ENCODE results near the gene PKD2.

DNA sequence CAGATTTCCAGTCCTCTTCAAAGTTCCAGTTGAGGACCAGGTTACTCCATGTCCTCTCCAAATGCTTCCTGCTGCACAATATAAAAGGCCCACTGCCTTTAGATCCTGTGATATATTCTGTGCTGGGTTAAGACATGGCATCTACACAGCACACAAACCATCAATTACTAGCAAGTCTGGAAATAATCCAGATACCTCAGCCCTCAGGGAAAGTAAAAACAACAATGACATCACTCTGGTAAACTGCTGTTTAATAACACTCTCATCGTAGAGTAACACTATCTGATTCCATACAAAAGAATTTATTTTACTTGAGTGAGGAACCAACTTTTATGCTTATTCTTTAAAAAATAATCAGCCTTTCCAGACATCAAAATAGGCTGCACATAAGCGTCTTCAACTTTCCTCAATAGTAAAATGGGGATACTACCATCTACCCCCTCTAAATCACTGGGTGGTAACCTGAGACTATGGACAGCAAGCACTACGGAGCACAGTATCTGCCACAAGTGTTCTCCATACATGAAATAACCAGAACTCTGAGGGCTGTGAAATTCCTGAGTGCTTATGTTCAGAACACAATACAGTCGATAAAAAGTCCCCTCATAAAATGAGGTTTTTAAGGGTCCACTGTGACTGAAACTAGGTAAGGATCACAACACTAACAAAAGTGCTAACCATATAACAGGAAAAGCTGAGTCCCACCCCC lies 97.6 kb downstream of the PKD2 start:
- TF ChIP-seq, protein P1, sequence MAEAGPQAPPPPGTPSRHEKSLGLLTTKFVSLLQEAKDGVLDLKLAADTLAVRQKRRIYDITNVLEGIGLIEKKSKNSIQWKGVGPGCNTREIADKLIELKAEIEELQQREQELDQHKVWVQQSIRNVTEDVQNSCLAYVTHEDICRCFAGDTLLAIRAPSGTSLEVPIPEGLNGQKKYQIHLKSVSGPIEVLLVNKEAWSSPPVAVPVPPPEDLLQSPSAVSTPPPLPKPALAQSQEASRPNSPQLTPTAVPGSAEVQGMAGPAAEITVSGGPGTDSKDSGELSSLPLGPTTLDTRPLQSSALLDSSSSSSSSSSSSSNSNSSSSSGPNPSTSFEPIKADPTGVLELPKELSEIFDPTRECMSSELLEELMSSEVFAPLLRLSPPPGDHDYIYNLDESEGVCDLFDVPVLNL (CRISPR knock-in tag; IDR thresholded peaks at IDR 0.05; ENCODE audit: borderline replicate concordance, low read depth), result no peak
- no peak for TF ChIP-seq NR1H2 (CRISPR knock-in tag; IDR thresholded peaks at IDR 0.05)
- no peak for TF ChIP-seq CTCF (IDR thresholded peaks at IDR 0.05)
- no peak for TF ChIP-seq TP53 (CRISPR knock-in tag; IDR thresholded peaks at IDR 0.05)
- TF ChIP-seq, protein P2, sequence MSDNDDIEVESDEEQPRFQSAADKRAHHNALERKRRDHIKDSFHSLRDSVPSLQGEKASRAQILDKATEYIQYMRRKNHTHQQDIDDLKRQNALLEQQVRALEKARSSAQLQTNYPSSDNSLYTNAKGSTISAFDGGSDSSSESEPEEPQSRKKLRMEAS (CRISPR knock-in tag; IDR thresholded peaks at IDR 0.05), result no peak
- no peak for TF ChIP-seq ZNF423 (CRISPR knock-in tag; IDR thresholded peaks at IDR 0.05)
- TF ChIP-seq PRRX2 (CRISPR knock-in tag; IDR thresholded peaks at IDR 0.05), result no peak
- TF ChIP-seq SP1 (CRISPR knock-in tag; conservative IDR thresholded peaks at IDR 0.05), result no peak
